A549 (cell line): ENCODE results near the gene ZFPM1.

ENCODE experiments used
- CBX2 ChIP-seq: fragments of 200-600 bp; sonication (generic); IDR thresholded peaks from 2 replicates; pipeline ENCODE4 v1.6.1; 2016; ENCODE audit warnings: low read depth, mild to moderate bottlenecking, borderline replicate concordance
- CEBPB ChIP-seq, 2 experiments: fragments of >200 bp in 1 of 2; sonication (Bioruptor Twin) in 1 of 2; formaldehyde crosslinking in 1 of 2; IDR thresholded peaks; 2 replicates each; pipeline ENCODE4 v1.6.1; 2012 to 2016
- CHD2 ChIP-seq: fragments of 150-350 bp; IDR thresholded peaks from 2 replicates; pipeline ENCODE4 v1.6.1; 2014; ENCODE audit warnings: low read length; ENCODE audit not compliant: partially characterized antibody
- EHMT2 ChIP-seq: fragments of 200-600 bp; sonication (generic); IDR thresholded peaks from 2 replicates; pipeline ENCODE4 v1.6.1; 2016; ENCODE audit warnings: antibody characterized with exemption, low read depth, mild to moderate bottlenecking, moderate library complexity
- EP300 ChIP-seq, 2 experiments: fragments of >200 bp; sonication (Bioruptor Twin); formaldehyde crosslinking; IDR thresholded peaks; 2 replicates in 1 of 2; 3 replicates in 1 of 2; pipeline ENCODE4 v1.6.1; 2016 to 2017
- FOSL2 ChIP-seq, 2 experiments: fragments of 450-650 bp in 1 of 2; fragments of >200 bp in 1 of 2; sonication (Bioruptor Twin) in 1 of 2; formaldehyde crosslinking; IDR thresholded peaks; 2 replicates each; pipeline versions ENCODE4 v1.5.0 to v1.6.1; 2016 to 2020; ENCODE audit warnings: mild to moderate bottlenecking in 1 of 2, moderate library complexity in 1 of 2
- MAX ChIP-seq: IDR thresholded peaks from 2 replicates; pipeline ENCODE4 v1.6.1; 2012
- NFE2L2 ChIP-seq: fragments of 150-350 bp; conservative IDR thresholded peaks from 2 replicates; pipeline ENCODE4 v1.6.1; 2014; ENCODE audit warnings: low read length
- POLR2A ChIP-seq: IDR thresholded peaks from 2 replicates; pipeline ENCODE4 v1.6.1; 2012; ENCODE audit warnings: mild to moderate bottlenecking, low read length
- POLR2AphosphoS2 ChIP-seq: conservative IDR thresholded peaks from 2 replicates; pipeline ENCODE4 v1.6.1; 2012; ENCODE audit warnings: low read length, improper control_type of control experiment, inconsistent platforms
- RFX5 ChIP-seq: fragments of 450-650 bp; IDR thresholded peaks from 2 replicates; pipeline ENCODE4 v1.7.1; 2014; ENCODE audit warnings: antibody characterized with exemption, mild to moderate bottlenecking, moderate library complexity
- ZSCAN20 ChIP-seq: fragments of 250-450 bp; sonication (Bioruptor Pico); IDR thresholded peaks from 2 replicates; pipeline ENCODE4 v1.8.0; 2022; ENCODE audit warnings: mild to moderate bottlenecking, moderate library complexity
- TF ChIP-seq, protein P1 (sequence below): fragments of >200 bp; sonication (Bioruptor Twin); formaldehyde crosslinking; IDR thresholded peaks from 3 replicates; pipeline ENCODE4 v1.5.1; 2016

DNA sequence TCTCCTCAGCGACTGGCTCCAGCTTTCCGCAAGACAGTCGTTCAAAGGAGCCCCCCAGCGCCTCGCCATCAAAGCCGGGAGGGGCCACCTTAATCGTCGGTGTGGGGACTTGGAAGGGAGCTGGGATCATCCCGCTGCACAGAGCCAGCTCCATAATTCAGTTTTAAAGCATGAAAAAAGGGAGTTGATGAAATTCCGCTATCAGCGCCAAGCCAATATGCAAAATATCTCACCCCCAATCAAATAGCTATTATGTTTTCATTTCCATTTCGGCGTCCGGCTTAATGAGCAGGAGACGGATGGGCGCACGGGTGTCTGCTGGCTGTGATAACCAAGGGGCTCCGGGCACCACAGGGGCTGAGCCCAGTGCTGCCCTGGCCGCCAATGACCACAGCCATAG lies 27.7 kb downstream of the ZFPM1 start:
- no peak for TF ChIP-seq POLR2A
- no peak for TF ChIP-seq EP300 (IDR thresholded peaks at IDR 0.05)
- no peak for TF ChIP-seq RFX5
- TF ChIP-seq MAX, result no peak
- TF ChIP-seq, protein P1, sequence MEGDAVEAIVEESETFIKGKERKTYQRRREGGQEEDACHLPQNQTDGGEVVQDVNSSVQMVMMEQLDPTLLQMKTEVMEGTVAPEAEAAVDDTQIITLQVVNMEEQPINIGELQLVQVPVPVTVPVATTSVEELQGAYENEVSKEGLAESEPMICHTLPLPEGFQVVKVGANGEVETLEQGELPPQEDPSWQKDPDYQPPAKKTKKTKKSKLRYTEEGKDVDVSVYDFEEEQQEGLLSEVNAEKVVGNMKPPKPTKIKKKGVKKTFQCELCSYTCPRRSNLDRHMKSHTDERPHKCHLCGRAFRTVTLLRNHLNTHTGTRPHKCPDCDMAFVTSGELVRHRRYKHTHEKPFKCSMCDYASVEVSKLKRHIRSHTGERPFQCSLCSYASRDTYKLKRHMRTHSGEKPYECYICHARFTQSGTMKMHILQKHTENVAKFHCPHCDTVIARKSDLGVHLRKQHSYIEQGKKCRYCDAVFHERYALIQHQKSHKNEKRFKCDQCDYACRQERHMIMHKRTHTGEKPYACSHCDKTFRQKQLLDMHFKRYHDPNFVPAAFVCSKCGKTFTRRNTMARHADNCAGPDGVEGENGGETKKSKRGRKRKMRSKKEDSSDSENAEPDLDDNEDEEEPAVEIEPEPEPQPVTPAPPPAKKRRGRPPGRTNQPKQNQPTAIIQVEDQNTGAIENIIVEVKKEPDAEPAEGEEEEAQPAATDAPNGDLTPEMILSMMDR, result no peak
- no peak for TF ChIP-seq POLR2AphosphoS2
- TF ChIP-seq FOSL2 (IDR thresholded peaks at IDR 0.05), result no peak
- no peak for TF ChIP-seq FOSL2 (CRISPR knock-in tag; IDR thresholded peaks at IDR 0.05)
- no peak for TF ChIP-seq CEBPB (IDR thresholded peaks at IDR 0.05)
- no peak for TF ChIP-seq EHMT2
- no peak for TF ChIP-seq ZSCAN20 (CRISPR knock-in tag)
- TF ChIP-seq NFE2L2, result no peak
- no peak for TF ChIP-seq CHD2
- no peak for TF ChIP-seq CBX2
